Activated CD4-positive, alpha-beta T cell treated with anti-CD3 and anti-CD28 coated beads, Interleukin-10, Interleukin-2, amounts not matched to agents 100 ng/mL and 50 ng/mL, durations not matched to agents 16 hours and 8 hours (primary cell): ENCODE data around the gene PLEKHM3.
"Not testable (repeated sequence)": the region's sequence is repeated elsewhere in the genome, so short reads cannot be mapped to it uniquely, and the experiment has no call there.

Experiments
- DNase-seq: peaks from one replicate; pipeline ENCODE4 v3.0.0-alpha.2; 2020

PLEKHM3 gene

DNA sequence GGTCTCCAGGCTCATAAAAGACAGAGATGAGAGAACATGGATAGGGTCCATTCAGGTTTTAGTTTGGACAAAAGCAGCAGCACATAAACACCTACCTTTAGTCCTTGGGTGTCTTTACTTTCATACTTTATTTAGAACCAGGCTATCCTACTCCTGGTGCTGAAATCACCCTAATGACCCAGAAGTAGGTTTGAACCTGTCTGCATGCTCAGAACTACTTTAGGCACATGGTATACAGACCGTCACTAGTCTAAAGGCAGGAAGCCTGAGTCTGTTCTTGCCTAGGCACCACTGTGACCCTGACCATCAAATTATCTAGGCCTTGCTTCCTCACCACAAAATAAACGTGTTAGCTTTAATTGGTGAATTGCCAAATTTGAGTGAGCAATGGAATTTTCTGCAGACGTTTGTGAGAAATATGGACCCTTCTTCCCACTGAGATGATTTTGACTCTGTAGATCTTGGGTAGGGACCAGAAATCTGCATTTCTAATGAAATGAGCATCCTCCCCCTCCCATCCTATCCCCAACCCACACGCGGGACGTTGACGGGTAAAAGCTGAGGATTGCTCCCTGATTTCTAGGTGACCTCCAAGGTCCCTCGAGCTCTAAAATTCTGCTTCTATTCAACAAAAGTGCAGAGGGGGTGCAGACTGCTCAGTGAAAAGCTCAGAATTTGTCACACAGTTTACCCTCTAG lies 75.1 kb downstream of the PLEKHM3 start:
- no peak for DNase-seq

DNA sequence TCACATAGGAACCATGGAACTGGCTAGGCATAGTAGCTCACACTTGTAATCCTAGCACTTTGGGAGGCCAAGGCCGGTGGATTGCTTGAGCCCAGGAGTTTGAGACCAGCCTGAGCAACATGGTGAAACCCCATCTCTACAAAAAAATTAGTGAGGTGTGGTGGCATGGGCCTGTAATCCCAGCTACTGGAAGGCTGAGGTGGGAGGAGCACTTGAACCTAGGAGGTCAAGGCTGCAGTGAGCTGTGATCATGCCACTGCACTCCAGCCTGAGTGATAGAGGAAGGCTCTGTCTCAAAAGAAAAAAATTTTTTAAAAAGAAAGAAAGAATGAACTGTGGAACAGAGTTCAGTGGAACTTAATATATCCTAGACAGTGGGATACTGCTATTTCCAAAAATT lies 76.1 kb downstream of the PLEKHM3 start:
- DNase-seq, result not testable (repeated sequence)

- DNase-seq, result no peak
Measured at GRCh38 chr2:207944979-207945600, 80.2 kb downstream of the PLEKHM3 start.

- DNase-seq, result no peak
Measured at GRCh38 chr2:207944334-207944733, 81.0 kb downstream of the PLEKHM3 start.

DNA sequence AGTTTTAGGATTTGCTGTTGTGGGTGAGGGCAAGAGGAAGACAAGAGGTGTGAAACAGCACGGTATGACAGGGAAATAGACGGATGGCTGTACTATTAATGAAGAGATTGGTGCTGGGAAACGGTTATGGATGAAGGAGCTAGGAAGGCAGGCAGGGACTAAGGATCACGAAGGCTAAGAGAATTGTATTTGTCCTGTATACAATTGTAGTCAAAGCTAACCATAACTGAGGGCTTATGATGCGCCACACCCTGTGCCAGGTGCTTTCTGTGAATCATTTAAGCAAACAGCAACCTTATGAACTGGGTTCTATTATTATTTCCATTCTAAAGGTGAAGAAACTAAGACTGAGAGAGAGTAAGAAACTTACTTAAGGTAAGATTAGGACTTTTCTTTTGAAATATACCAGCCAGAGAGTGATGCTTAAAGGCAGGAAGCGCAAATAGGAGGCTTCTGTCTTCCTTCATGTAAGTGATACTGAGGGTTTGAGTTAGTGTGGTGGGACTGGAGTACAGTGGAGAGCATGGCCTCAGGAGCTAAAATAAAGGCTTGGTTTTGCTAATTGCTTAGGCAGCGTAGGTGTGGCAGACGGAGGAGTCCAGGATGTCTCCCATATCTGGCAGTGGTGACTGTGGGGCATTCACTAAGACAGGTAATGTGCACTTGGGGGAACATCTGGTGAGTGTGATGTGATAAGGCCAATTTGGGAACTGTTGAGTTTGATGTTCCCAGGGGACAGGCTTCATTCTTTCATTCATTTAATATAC lies 85.8 kb downstream of the PLEKHM3 start:
- no peak for DNase-seq

DNA sequence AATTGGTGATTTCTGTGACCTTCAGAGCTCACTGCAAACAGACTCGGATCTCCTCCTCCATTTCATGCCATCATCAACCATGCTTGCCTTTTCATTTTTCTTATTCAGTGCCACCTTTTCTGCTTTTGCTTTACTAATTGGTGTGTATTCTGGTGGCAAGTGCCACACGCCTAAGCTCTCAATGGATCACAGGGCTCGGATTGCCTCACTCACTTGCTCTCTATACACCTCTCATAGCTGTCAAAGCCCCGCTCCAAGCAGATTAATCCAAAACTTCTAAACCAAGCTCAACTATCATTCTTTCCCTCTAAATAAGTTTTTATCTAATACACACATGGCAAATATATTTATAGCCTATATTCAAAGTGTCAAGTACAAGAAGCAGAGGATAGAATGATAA lies 86.4 kb downstream of the PLEKHM3 start:
- DNase-seq, result no peak

DNA sequence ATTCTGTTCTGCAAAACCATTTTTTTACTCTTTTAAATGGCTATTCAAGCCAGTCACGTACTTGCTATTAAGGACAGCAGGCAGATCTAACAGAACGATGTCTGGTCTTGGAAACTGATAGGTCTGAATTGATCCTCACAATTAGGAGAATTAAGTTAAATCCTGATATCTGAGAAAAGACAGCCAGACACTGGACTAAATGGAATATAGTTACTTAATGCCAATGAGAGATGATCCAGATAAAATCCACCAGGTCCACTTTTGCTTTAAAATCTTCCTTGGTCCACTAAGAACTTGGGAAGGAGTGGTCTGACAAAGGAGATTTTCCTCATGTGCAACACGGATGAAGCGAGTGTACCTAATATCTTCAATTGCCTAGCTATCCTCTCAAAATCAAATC lies 86.9 kb downstream of the PLEKHM3 start:
- no peak for DNase-seq

- DNase-seq, result no peak
Measured at GRCh38 chr2:207937823-207938222, 87.5 kb downstream of the PLEKHM3 start.

DNA sequence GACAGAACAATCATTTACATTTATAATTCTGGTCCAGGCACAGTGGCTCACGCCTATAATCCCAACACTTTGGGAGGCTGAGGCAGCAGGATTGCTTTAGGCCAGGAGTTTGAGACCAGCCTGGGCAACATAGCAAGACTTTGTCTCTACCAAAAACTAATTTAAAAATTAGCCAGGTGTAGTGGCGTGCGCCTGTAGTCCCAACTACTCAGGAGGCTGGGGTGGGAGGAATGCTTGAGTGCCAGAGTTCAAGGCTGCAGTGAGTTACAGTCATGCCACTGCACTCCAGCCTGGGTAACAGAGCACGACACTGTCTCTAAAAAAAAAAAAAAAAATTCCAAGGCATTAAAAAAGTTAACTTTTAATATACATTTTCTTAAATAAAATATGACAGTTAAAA lies 88.1 kb downstream of the PLEKHM3 start:
- no peak for DNase-seq

GRCh38 chr2:207936380-207936779 lies 88.9 kb downstream of the PLEKHM3 start:
- no peak for DNase-seq

DNA sequence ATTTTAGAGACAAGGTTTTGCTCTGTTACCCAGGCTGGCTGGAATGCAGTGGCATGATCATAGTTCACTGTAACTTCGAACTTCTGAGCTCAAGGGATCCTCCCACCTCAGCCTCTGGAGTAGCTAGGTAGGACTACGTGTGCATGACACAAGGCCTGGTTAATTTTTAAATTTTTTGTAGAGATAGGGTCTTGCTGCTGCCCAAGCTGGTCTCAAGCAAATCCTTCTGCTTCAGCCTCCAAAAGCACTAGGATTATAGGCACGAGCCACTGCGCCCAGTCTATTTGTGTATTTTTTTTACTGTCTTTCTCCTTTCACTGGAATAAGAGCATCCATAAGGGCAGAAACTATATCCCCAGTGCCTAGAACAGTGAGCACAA lies 89.3 kb downstream of the PLEKHM3 start:
- no peak for DNase-seq

DNA sequence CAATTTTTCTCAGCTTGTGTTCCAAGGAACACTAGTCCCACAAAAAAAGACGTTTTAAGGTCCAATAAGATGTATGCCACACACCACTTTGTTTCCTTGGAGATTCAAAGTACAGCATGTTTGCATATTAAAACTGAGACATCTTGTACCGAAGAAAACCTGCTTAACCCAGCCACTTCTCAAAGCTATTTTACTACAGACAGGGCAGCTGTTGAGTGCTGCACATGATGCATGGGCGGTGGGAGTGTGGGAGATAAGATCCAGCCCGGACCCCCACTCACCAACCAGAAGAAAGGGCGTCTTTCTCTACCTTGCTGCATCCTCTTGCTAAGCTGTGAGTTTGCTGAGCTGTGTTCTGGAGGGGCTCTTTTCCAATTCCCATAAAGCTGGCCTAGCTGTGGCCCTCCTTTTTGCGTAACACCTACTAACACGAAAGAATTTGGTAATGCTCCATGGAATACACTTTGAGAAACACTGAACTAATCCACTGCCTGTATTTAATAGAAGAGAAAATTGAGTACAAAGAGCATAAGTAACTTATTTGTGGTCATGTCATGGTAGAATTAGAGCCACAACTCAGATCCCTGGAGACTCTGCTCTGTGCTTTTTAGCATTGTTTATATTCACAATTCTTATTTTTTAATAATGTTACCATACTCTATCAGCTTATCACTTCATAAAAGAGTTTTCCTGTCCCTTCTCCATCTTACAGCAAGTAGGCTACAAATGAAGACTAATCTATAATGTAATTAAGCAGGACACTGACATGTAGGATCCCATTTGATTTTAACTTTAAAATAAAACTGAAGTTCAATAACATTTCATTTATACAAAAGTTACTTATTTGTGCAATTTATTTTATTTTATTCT lies 90.0 kb downstream of the PLEKHM3 start:
- DNase-seq, result no peak

DNA sequence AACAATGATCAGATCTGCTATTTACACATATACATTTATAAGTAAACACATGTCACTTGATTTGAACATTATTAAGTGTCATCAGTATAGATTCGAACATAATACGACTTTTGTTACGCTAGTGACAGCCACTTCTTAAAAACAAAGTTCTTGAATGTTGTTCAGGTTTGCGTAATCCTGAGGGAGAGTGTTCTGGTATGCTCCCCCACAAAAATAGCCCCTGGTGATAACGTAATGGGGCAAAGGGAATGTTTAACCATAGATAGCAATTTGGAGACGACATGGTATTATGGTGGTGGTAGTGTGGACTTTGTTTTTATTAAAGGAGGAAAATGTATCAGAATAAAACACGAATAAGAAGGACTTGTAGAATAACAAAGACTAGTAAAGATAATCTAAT lies 90.6 kb downstream of the PLEKHM3 start:
- DNase-seq, result no peak

- no peak for DNase-seq
Measured at GRCh38 chr2:207933396-207934065, 91.8 kb downstream of the PLEKHM3 start.

DNA sequence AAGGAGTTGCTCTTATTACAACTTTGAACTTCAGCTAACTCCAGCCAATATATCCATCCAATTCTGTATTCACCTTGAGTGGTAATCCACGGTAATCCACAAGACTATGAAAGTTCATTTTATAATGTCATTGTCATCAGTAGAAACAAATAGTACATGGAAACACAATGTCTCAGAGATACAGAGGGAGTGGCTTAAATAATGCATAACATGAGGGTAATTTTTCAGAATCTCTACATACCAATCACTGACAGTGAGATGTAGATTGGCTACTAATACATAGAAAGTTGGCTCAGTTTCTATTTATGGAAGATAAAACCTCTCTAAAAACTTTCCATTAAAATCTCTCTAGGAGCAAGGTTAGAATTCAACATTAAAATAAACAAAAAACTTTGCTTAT lies 93.2 kb downstream of the PLEKHM3 start:
- no peak for DNase-seq

DNA sequence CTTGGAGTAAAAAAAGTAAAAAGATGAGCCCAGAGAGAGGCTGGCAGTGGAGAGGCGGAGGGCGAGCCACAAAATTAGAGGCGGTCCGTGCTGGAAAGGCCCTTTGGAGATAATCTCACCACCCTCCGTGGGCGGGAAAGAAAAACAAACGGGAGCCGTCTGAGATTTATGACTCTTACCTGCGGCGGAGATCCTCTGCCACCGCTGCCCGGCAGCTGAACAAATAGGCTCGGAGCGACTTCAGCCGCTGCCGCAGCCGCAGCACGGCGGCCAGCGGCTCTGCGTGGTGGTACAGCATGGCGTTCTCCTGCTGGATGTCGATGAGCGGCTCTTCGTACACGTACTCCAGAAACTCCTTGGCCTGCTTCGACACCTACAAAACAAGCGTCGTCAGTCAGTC lies 94.6 kb downstream of the PLEKHM3 start:
- DNase-seq, result no peak

- no peak for DNase-seq
Measured at GRCh38 chr2:207929923-207930322, 95.4 kb downstream of the PLEKHM3 start.

DNA sequence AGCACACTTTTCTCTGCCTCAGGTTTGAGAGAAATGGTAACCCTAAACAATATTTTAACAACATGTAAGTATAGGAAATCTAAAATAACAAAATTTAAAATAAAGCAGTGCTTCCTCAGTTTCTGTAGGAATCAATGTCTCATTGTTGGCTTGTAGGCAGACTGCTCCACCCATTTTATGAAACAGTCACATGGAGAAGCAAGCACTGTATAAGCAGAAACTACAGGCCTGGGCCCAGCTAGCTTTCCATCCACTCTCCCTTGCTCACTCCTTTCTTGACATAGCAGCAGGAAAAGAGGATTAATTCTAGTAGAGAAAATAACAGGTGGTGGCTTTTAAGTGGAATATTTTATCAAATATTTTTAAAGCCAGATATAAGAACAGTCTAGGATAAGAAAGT lies 97.2 kb downstream of the PLEKHM3 start:
- no peak for DNase-seq

- DNase-seq, result no peak
Measured at GRCh38 chr2:207926989-207927300, 98.4 kb downstream of the PLEKHM3 start.

- no peak for DNase-seq
Measured at GRCh38 chr2:207926133-207926988, 99.0 kb downstream of the PLEKHM3 start.

DNA sequence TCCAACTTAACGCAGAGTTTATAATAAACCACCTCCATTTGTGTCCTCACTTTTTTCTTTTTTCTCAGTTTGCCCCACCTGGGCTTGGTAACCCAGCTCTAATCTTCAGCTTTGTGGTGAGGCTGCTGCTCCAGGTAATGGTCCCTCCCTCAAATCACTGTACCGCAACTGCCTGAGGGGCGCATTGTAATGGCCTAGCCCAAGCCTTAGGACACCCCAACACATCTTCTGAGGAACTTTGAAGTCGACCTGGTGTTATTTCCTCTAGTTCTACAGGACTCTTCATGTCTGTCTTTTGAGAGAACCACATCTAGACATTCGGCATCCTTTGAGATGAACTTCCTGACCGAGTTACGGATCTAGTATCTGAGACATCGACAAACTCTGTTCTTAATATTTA lies 99.7 kb downstream of the PLEKHM3 start:
- no peak for DNase-seq

GRCh38 chr2:207921606-207922005 lies 103.7 kb downstream of the PLEKHM3 start:
- DNase-seq, result no peak
